ENCODE results near the gene CBX2.

Gene CBX2

DNA sequence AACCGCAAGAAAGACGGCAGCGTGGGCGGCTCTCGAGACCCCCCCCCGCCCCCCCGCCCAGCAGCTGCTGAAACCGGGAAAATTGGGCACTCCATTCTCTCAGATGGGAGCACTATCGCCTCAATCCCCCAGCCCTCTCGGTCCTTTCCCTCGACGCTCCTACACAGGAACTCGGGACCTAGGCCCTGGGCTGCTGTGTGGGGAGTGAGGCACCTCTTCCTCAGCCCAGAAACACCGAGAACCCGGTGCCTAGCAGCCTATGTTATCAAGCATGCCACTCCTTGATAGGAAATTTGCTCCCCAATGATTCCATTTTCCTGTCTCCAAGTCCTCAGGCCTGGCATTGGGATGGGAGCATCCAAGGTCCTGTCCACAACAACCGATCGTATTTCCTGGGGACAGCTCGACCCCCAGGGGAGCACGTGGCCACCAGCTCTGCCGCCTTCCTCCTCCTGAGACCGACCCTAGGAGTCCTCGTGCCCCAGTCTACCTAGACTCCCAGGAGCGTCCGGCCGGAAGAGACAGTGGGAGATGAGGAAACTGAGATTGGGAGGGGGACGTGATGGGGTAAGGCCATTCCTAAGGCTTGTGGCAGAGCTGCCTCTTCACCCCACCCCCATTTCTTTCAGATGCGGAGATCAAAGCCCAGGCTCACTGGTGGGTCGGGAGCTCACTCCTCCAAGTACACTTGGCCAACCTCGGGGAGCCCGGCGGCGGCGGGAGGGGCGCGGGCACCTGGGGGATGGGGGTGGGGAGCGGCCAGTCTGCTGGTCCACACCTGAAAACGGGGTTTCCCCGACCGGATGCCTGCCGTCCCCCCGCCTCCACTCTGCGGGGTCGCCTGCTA is 36.4 kb downstream of the CBX2 start:
- no peak for DNase-seq

- DNase-seq, result no peak
Measured at GRCh38 chr17:79814974-79815835, 37.3 kb downstream of the CBX2 start.

- DNase-seq, result no peak
Measured at GRCh38 chr17:79815836-79816461, 38.0 kb downstream of the CBX2 start.

- DNase-seq, result no peak
Measured at GRCh38 chr17:79818026-79818758, 40.2 kb downstream of the CBX2 start.

- no peak for DNase-seq
Measured at GRCh38 chr17:79819085-79819484, 41.1 kb downstream of the CBX2 start.

DNA sequence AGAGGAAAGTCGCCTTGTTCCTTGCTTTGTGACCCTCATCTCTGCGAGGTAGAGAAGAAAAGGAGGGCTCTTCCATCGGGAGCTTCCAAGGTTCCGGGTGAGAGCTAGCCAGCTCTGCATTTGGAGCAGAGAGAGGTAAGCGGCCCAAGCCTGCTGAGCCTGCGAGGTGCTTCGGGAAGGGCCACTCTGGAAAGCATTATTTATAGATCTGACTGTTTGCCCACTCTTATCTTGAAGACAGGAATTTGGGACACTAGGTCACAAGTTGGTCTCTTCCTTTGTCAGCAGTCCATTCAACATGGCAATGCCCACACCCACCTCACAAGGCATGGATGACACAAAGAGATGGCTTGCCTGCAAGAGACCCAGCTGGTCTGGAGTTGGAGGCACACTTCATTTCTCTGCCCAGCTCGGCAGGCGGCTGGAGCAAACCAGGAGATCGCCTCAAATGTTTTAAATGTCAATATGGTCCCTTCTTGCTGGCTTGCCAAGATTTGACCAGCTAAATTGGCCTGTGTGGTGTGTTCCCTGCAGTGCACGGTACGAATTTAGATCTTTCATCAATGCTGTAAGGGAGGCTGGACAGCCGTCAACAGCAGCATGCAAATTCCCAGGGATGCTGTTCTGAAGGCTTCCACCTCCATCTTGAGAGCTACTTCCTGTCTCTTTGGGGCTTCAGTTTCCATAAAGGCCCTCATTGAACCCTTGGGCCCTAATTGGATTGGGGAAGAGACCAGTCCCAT is 41.8 kb downstream of the CBX2 start:
- DNase-seq, result no peak

GRCh38 chr17:79820959-79821330 is 43.0 kb downstream of the CBX2 start:
- no peak for DNase-seq

GRCh38 chr17:79821331-79822095 is 43.6 kb downstream of the CBX2 start:
- DNase-seq, result no peak

DNA sequence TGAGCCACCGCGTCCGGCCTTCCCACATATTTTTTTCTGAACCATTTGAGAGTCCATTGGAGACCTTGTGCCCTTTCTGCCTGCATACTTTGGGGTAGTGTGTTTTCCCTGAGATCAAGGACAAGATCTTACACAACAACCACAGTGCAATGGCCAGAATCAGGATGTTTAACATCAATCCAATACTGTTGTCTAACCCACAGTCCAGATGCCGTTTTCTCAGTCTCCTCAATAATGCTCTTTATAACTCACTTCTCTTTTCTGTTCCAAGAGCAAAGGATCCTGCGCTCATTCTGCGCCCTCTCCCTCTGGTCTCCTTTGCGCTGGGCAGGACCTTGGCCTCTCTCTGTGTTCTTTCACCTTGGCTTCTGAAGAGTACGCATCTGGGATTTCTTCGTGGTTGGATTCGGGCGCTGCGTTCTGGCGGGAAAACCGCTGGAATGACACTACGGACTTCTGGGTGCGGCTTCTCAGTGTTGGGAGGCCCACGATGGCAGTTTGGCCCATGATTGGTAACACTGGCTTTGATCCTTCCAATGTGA is 44.7 kb downstream of the CBX2 start:
- no peak for DNase-seq

DNA sequence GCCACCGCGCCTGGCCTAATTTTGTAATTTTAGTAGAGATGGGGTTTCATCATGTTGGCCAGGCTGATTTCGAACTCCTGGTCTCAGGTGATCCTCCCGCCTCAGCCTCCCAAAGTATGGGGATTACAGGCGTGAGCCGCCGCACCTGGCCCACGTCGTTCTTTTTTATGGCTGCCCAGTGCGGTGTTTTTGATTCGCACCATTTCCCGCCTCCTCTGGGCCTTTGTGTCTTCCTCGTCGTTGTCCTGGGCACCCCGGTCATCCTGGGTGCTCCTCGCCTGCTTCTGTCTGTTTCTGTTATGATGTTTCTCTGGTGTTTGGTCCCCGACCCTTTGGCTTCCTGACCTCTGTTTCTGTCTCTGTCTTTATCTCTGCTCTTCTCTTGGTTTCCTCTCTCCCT is 46.3 kb downstream of the CBX2 start:
- DNase-seq, result no peak

- no peak for DNase-seq
Measured at GRCh38 chr17:79824893-79825579, 47.1 kb downstream of the CBX2 start.

DNA sequence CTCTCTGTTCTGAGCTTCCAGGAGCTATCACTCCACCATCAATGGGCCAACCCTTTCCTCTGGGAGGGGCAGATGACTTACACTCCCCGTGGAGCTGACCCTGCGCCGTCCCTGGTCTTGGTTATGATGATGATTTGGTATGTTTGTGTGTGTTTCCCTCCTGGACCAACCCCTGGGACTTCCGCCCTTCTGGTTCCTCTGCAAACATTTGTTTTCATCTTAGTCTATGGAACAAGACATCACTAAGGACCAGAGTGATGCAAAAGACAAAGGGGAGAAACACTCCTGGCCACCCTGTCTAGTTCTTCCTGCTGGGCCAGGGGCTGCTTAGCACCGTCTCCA is 47.6 kb downstream of the CBX2 start:
- DNase-seq, result no peak

- no peak for DNase-seq
Measured at GRCh38 chr17:79826204-79826680, 48.3 kb downstream of the CBX2 start.

GRCh38 chr17:79826841-79827578 is 49.1 kb downstream of the CBX2 start:
- DNase-seq, result no peak

DNA sequence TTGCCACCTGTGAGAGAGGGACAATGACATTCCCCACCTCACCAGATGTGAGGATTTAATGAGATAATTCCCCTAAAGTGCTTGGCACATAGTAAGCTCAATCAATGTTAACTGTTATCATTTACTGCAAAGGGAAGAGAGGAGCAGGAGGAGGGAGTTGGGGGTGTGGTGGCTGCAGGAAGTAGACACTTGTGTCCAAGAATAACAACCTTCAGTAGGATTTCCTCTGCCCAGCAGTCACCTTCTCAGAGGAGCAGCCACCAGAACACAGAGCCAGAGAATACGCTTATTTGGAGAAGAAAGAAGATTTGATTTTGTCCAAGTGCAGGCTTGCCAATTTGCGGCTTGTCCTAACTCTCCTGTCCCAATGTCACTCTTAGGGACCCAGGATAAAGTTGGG is 51.1 kb downstream of the CBX2 start:
- no peak for DNase-seq

GRCh38 chr17:79829457-79829856 is 51.5 kb downstream of the CBX2 start:
- no peak for DNase-seq

DNA sequence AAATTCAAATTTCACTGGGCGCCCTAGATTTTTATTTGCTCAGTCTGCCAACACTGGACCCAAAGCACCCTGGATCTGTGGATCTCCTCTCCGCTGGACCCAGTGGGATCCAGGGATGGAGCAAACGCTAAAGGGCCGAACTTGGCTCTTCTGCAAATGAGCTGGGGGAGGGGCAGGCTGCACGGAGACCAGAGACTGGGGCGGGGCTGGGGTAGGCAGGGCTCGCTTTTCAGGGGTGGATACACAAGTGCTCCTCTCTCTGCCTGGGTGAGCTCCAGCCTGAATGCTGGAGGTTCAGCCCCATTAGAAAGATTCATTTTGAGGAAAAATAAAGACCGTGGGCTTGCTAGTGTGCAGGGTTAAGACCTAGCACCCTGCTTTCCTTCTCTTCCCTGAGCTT is 52.4 kb downstream of the CBX2 start:
- no peak for DNase-seq

- no peak for DNase-seq
Measured at GRCh38 chr17:79830763-79831264, 52.9 kb downstream of the CBX2 start.

Data from stimulated activated CD8-positive, alpha-beta memory T cell treated with anti-CD3 and anti-CD28 coated beads, Interleukin-4, amount 100 ng/mL, for 48 hours (primary cell).